CD4-positive, alpha-beta T cell (primary cell): Measurements from ENCODE around the gene CD200R1L. TPM values are rescaled to one million over a fixed set of nuclear protein-coding genes. Genes with fewer than 3 reads are reported as not detected.

Source experiments
- ATAC-seq: fragments of 200-7000 bp; cut with Tn5 transposase; one replicate; pipeline ENCODE4 v1.10.0; 2022; ENCODE audit warnings: mild to moderate bottlenecking; ENCODE audit not compliant: poor library complexity
- CTCF ChIA-PET: fragments of 350-600 bp; sonication (Branson Sonifier 250); formaldehyde crosslinking; loops from one replicate; lab custom pipeline; 2021; ENCODE audit warnings: antibody characterized with exemption, inconsistent platforms; lab: Charles Lee
- POLR2A ChIA-PET: fragments of 350-600 bp; sonication (Branson Sonifier 250); formaldehyde crosslinking; loops from one replicate; lab custom pipeline; 2021; ENCODE audit warnings: antibody characterized with exemption, inconsistent platforms; lab: Charles Lee
- DNase-seq, 14 experiments: peaks; one replicate each; pipeline ENCODE4 v3.0.0-alpha.2; 2013 to 2020; ENCODE audit warnings: mixed read lengths in 2 of 14
- H3K27ac ChIP-seq, 2 donors: one replicate each; pipeline versions ENCODE4 v1.5.1 to v1.7.0; 2013; ENCODE audit warnings: low read length in 2 of 2, low read depth in 1 of 2, mild to moderate bottlenecking in 1 of 2
- H3K27me3 ChIP-seq, 2 experiments: 1 replicate in 1 of 2; 2 replicates in 1 of 2; pipeline versions ENCODE4 v1.6.1 to v1.7.0; 2013; ENCODE audit warnings: low read length in 2 of 2, control low read depth in 1 of 2, mild to moderate bottlenecking in 1 of 2, moderate library complexity in 1 of 2; ENCODE audit not compliant: insufficient read depth in 2 of 2, control insufficient read depth in 1 of 2
- H3K36me3 ChIP-seq: one replicate; pipeline ENCODE4 v1.6.1; 2013; ENCODE audit warnings: low read length, control low read depth; ENCODE audit not compliant: insufficient read depth
- H3K4me1 ChIP-seq: one replicate; pipeline ENCODE4 v1.6.1; 2013; ENCODE audit warnings: low read length, control low read depth; ENCODE audit not compliant: insufficient read depth
- H3K4me3 ChIP-seq: one replicate; pipeline ENCODE4 v1.5.1; 2013; ENCODE audit warnings: mild to moderate bottlenecking, low read length, moderate library complexity
- H3K9me3 ChIP-seq, 2 experiments: 1 replicate in 1 of 2; 2 replicates in 1 of 2; pipeline versions ENCODE4 v1.6.1 to v1.7.0; 2013; ENCODE audit warnings: low read length in 2 of 2, mild to moderate bottlenecking in 2 of 2, control low read depth in 1 of 2, moderate library complexity in 1 of 2; ENCODE audit not compliant: control insufficient read depth in 1 of 2, insufficient read depth in 1 of 2
- H3K27ac Mint-ChIP-seq: one replicate; pipeline ENCODE4 v1.8.0; 2020; ENCODE audit warnings: mixed read lengths
- H3K27me3 Mint-ChIP-seq: one replicate; pipeline ENCODE4 v1.8.0; 2021; ENCODE audit warnings: mixed read lengths
- H3K36me3 Mint-ChIP-seq: one replicate; pipeline ENCODE4 v1.8.0; 2021; ENCODE audit warnings: low read depth, mixed read lengths
- H3K4me1 Mint-ChIP-seq: one replicate; pipeline ENCODE4 v1.8.0; 2021; ENCODE audit warnings: low read depth, mixed read lengths
- H3K4me3 Mint-ChIP-seq: one replicate; pipeline ENCODE4 v1.8.0; 2020; ENCODE audit warnings: mild to moderate bottlenecking, mixed read lengths
- H3K9me3 Mint-ChIP-seq: one replicate; pipeline ENCODE4 v1.8.0; 2020; ENCODE audit warnings: mixed read lengths
- CTCF ChIP-seq: fragments of 200-600 bp; IDR thresholded peaks from one replicate; pipeline ENCODE4 v1.8.0; 2022; ENCODE audit warnings: antibody characterized with exemption, mild to moderate bottlenecking
- intact Hi-C, 2 experiments: fragments of 100-400 bp; cut with DNase I in 1 of 2; cut with micrococcal nuclease in 1 of 2; formaldehyde crosslinking; loops; one replicate each; pipeline versions ENCODE4 v1.15.1 to v1.9.0; 2023 to 2025; cut with DNase I, micrococcal nuclease
- total RNA-seq, 174 experiments: library from RNA in 2 of 174; stranded (reverse) in 2 of 174; gene quantifications; one replicate each; pipeline ENCODE4 v1.2.3 and lab custom pipeline; 2021 to 2026

Gene CD200R1L
- total RNA-seq, 2 experiments from 2014 or later = 0.17 TPM; not detected in 1

- Histone ChIP-seq H3K27ac (no peak overlapping the region), H3K27me3 (no peaks in the 10 kb centered on the region), H3K4me3 (no peak overlapping the region), H3K9me3 (no peaks in the 10 kb centered on the region), H3K4me1 (peaks cover 5% of the 10 kb centered on the region), H3K36me3 (no peaks in the 10 kb centered on the region)
- no peak overlapping the region for H3K4me3 Mint-ChIP-seq
- DNase-seq (no peak), ATAC-seq (no peak)
- intact Hi-C loops = loop anchor here in 1 of 2 experiments (2.0 kb wide), 1 partner anchor 78 kb away; no protein-coding TSS in a partner anchor
- no peaks in the 10 kb centered on the region for H3K27me3 Mint-ChIP-seq
- H3K36me3 Mint-ChIP-seq = no peaks in the 10 kb centered on the region
- no peak for TF ChIP-seq CTCF
- H3K4me1 Mint-ChIP-seq = peaks cover 32% of the 10 kb centered on the region
- H3K9me3 Mint-ChIP-seq = no peaks in the 10 kb centered on the region
- ChIA-PET POLR2A (interaction anchor here (1.9 kb wide), 1 partner anchor 78 kb away, joined by 7 read pairs; no protein-coding TSS in a partner anchor), CTCF (interaction anchor here (1.3 kb wide), 1 partner anchor 78 kb away, joined by 4 read pairs; no protein-coding TSS in a partner anchor)
- H3K27ac Mint-ChIP-seq = no peak overlapping the region
These were observed 33.6 kb downstream of the CD200R1L start for GRCh38 chr3:112813016-112813415.

GRCh38 chr3:112811917-112812660, 34.6 kb downstream of the CD200R1L start:
- ChIA-PET POLR2A (no interaction called here), CTCF (no interaction called here)
- Histone ChIP-seq H3K27ac (no peak overlapping the region), H3K9me3 (no peaks in the 10 kb centered on the region), H3K4me3 (no peak overlapping the region), H3K36me3 (no peaks in the 10 kb centered on the region), H3K27me3 (no peaks in the 10 kb centered on the region), H3K4me1 (peaks cover 10% of the 10 kb centered on the region)
- DNase-seq (no peak), ATAC-seq (no peak)
- no peaks in the 10 kb centered on the region for H3K36me3 Mint-ChIP-seq
- no peak overlapping the region for H3K27ac Mint-ChIP-seq
- intact Hi-C loops = loop anchor here in 1 of 2 experiments (2.0 kb wide), 1 partner anchor 77 kb away; no protein-coding TSS in a partner anchor
- H3K4me3 Mint-ChIP-seq = no peak overlapping the region
- no peaks in the 10 kb centered on the region for H3K9me3 Mint-ChIP-seq
- no peaks in the 10 kb centered on the region for H3K27me3 Mint-ChIP-seq
- H3K4me1 Mint-ChIP-seq = peaks cover 40% of the 10 kb centered on the region
- TF ChIP-seq CTCF = no peak

GRCh38 chr3:112811131-112811884, 35.4 kb downstream of the CD200R1L start:
- Mint-ChIP-seq H3K4me3 (no peak overlapping the region), H3K27ac (no peak overlapping the region), H3K4me1 (peaks cover 40% of the 10 kb centered on the region), H3K27me3 (no peaks in the 10 kb centered on the region), H3K9me3 (no peaks in the 10 kb centered on the region), H3K36me3 (no peaks in the 10 kb centered on the region)
- no peak for DNase-seq
- intact Hi-C loops = no loop called here
- Histone ChIP-seq H3K4me3 (no peak overlapping the region), H3K27ac (no peak overlapping the region), H3K27me3 (no peaks in the 10 kb centered on the region), H3K9me3 (no peaks in the 10 kb centered on the region), H3K36me3 (no peaks in the 10 kb centered on the region), H3K4me1 (peaks cover 10% of the 10 kb centered on the region)
- TF ChIP-seq CTCF = no peak
- POLR2A ChIA-PET = no interaction called here
- no peak for ATAC-seq
- CTCF ChIA-PET = no interaction called here
